Stimulated activated CD4-positive, alpha-beta T cell treated with anti-CD3 and anti-CD28 coated beads, Interleukin-1b, Interleukin-23, amount 100 ng/mL, for 48 hours (primary cell): ENCODE results near the gene PRRG1.
"Not testable (repeated sequence)": the region's sequence is repeated elsewhere in the genome, so short reads cannot be mapped to it uniquely, and the experiment has no call there.

Source experiments
- DNase-seq: peaks from one replicate; pipeline ENCODE4 v3.0.0-alpha.2; 2020

PRRG1 gene

DNA sequence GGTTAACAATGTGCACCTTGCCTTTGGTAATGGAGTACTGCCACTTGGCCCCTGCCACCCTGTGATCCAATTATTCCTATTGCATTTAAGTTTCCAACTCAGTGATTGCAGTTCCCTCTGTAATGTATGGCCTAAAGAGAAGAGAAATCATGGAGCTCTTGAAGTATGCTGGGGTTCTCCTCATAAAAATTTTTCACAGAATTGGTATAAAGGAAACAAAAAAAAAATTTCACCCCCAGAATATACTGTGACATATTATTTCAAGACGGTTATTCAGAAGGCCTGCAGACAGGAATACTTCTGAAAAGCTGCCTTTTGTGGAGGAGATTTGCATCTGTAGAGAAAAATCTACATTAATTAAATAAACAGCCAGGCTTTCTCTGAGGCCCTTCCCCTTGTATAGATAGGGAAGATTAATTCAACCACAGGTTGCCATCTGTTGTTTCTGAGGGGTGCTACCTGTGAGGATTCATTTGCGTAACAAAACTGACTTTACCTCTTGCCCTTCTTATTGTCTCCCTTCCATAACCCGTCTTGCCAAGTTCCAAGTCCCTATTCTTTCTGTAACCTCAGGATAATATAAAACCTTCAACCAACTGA, 127.5 kb downstream of the PRRG1 start:
- no peak for DNase-seq

GRCh38 chrX:37484335-37484734, 135.2 kb downstream of the PRRG1 start:
- DNase-seq, result peak; percentile 4

- no peak for DNase-seq
These were observed 136.3 kb downstream of the PRRG1 start for GRCh38 chrX:37485429-37485828.

- no peak for DNase-seq
These were observed 138.1 kb downstream of the PRRG1 start for GRCh38 chrX:37487271-37487670.

DNA sequence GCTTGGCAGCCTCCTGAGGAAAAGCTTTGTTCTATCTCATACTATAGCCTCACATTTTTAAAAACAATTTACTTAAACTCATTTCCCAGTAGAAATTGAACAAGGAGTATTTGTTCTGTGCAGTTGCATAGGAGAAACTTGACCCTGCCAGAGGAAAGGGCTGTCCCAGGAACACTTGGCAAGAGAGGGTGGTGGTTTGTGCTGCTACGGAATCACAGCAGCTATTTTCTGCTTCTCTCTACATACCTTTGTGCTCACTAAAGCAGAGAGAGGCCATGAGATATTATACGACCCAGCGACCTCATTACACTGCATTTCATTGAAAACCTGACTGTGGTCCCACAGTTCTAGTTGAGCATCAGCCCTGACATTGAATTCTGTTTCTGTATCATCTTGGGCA, 139.2 kb downstream of the PRRG1 start:
- no peak for DNase-seq

- no peak for DNase-seq
These were observed 142.5 kb downstream of the PRRG1 start for GRCh38 chrX:37491686-37492085.

DNA sequence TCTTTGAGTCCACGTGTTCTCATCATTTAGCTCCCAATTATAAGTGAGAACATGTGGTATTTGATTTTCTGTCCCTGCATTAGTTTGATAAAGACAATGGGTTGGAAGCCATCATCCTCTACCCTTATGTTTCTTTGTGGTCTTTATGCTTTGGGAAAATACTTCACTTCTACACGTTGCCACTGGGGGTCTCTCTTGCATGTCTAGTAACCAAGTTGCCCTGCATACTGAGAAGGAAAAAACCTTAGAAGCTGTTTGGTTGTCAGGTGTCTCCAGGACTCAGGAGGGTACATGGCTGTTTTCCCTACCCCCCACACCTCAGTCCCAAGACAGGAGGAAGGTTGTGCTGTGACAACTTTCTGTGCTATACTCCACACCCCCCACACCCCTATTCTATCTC, 146.6 kb downstream of the PRRG1 start:
- DNase-seq, result not testable (repeated sequence)

DNA sequence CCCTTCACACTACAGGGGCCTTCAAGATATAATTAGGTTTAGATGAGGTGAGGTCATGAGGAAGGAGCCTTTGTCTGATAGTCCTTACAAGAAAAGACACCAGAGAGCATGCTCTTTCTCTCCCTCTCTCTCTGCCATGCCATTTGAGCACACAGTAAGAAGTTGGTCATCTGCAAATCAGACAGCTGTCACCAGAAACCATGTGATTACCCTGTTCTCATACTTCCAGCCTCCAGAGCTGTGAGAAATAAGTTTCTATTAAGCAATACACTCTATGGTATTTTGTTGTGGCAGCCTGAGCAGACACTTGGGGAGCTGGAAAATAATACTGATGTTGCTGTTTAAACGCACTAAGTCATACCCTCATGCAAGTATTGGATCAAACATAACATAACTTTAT, 148.0 kb downstream of the PRRG1 start:
- not testable (repeated sequence) for DNase-seq

- not testable (repeated sequence) for DNase-seq
These were observed 149.2 kb downstream of the PRRG1 start for GRCh38 chrX:37498323-37498722.

- not testable (repeated sequence) for DNase-seq
These were observed 150.5 kb downstream of the PRRG1 start for GRCh38 chrX:37499649-37500048.

DNA sequence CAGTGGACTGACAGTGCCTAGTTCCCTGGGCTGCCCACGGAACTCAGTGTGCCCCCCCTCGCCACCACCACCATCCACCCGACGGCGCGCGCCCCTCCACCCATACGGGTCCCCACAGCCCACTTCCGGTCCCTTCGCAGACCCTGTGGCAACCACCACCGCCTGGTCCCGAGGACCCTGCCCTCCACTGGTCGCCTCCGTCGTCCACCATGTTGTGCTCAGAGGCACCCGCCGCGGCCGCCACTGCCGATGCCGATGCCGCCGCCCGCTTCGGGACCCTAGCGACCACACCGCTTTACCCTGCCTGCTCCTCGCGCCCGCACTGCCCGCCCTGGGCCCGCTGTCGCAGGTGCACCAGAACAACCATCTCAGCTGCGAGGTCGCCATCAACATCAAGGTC, 155.8 kb downstream of the PRRG1 start:
- no peak for DNase-seq
